Measurements from ENCODE around the gene PCDH9. TPM values are rescaled to one million over a fixed set of nuclear protein-coding genes. Genes with fewer than 3 reads are reported as not detected.

PCDH9 gene
- total RNA-seq, 2 experiments from 2014 or later: 0.14 to 0.17 TPM

- Mint-ChIP-seq H3K9me3 (no peaks in the 10 kb centered on the region), H3K36me3 (no peaks in the 10 kb centered on the region), H3K4me3 (no peak overlapping the region), H3K27ac (no peak overlapping the region), H3K4me1 (no peaks in the 10 kb centered on the region), H3K27me3 (no peaks in the 10 kb centered on the region)
- DNase-seq: no peak
- POLR2A ChIA-PET: no interaction called here
- no peak for ATAC-seq (ENCODE audit: low read depth)
These were observed 830.3 kb downstream of the PCDH9 start for GRCh38 chr13:66399873-66400272.

GRCh38 chr13:66397133-66397532 lies 833.0 kb downstream of the PCDH9 start:
- H3K4me1 Mint-ChIP-seq: no peaks in the 10 kb centered on the region
- no peaks in the 10 kb centered on the region for H3K36me3 Mint-ChIP-seq
- POLR2A ChIA-PET: no interaction called here

GRCh38 chr13:66391322-66391721 lies 838.8 kb downstream of the PCDH9 start:
- DNase-seq: no peak
- no peaks in the 10 kb centered on the region for H3K4me1 Mint-ChIP-seq
- POLR2A ChIA-PET: no interaction called here
- H3K9me3 Mint-ChIP-seq: peaks cover 2% of the 10 kb centered on the region
- no peak for ATAC-seq (ENCODE audit: low read depth)
- no peaks in the 10 kb centered on the region for H3K27me3 Mint-ChIP-seq
- H3K36me3 Mint-ChIP-seq: no peaks in the 10 kb centered on the region
- no peak overlapping the region for H3K27ac Mint-ChIP-seq
- H3K4me3 Mint-ChIP-seq: no peak overlapping the region

More at GRCh38 chr13:66397133-66397532, 833.0 kb downstream of the PCDH9 start:
- no peaks in the 10 kb centered on the region for H3K27me3 Mint-ChIP-seq
- H3K4me3 Mint-ChIP-seq: no peak overlapping the region
- no peak for DNase-seq
- ATAC-seq (ENCODE audit: low read depth): no peak
- no peaks in the 10 kb centered on the region for H3K9me3 Mint-ChIP-seq
- H3K27ac Mint-ChIP-seq: no peak overlapping the region

GRCh38 chr13:66378894-66379293 lies 851.2 kb downstream of the PCDH9 start:
- no peaks in the 10 kb centered on the region for H3K4me1 Mint-ChIP-seq
- no peaks in the 10 kb centered on the region for H3K27me3 Mint-ChIP-seq
- no peak for ATAC-seq (ENCODE audit: low read depth)
- H3K4me3 Mint-ChIP-seq: no peak overlapping the region
- H3K36me3 Mint-ChIP-seq: no peaks in the 10 kb centered on the region
- H3K9me3 Mint-ChIP-seq: no peaks in the 10 kb centered on the region
- H3K27ac Mint-ChIP-seq: no peak overlapping the region
- no peak for DNase-seq
- POLR2A ChIA-PET: no interaction called here

- POLR2A ChIA-PET: no interaction called here
- H3K36me3 Mint-ChIP-seq: no peaks in the 10 kb centered on the region
These were observed 852.6 kb downstream of the PCDH9 start for GRCh38 chr13:66377569-66377968.

GRCh38 chr13:66375756-66376155 lies 854.4 kb downstream of the PCDH9 start:
- POLR2A ChIA-PET: no interaction called here
- Mint-ChIP-seq H3K4me1 (no peaks in the 10 kb centered on the region), H3K9me3 (no peaks in the 10 kb centered on the region), H3K27me3 (no peaks in the 10 kb centered on the region), H3K4me3 (no peak overlapping the region), H3K27ac (no peak overlapping the region), H3K36me3 (no peaks in the 10 kb centered on the region)
- ATAC-seq (ENCODE audit: low read depth) (no peak), DNase-seq (no peak)

More at GRCh38 chr13:66377569-66377968, 852.6 kb downstream of the PCDH9 start:
- Mint-ChIP-seq H3K4me1 (no peaks in the 10 kb centered on the region), H3K27me3 (no peaks in the 10 kb centered on the region), H3K27ac (no peak overlapping the region), H3K4me3 (no peak overlapping the region), H3K9me3 (no peaks in the 10 kb centered on the region)
- ATAC-seq (ENCODE audit: low read depth) (no peak), DNase-seq (no peak)

GRCh38 chr13:66369666-66370065 lies 860.5 kb downstream of the PCDH9 start:
- no peak for ATAC-seq (ENCODE audit: low read depth)
- no peak for DNase-seq
- POLR2A ChIA-PET: no interaction called here
- H3K9me3 Mint-ChIP-seq: no peaks in the 10 kb centered on the region
- no peak overlapping the region for H3K27ac Mint-ChIP-seq
- no peaks in the 10 kb centered on the region for H3K36me3 Mint-ChIP-seq
- no peaks in the 10 kb centered on the region for H3K4me1 Mint-ChIP-seq
- H3K27me3 Mint-ChIP-seq: no peaks in the 10 kb centered on the region
- H3K4me3 Mint-ChIP-seq: no peak overlapping the region

- H3K4me1 Mint-ChIP-seq: no peaks in the 10 kb centered on the region
- no peaks in the 10 kb centered on the region for H3K36me3 Mint-ChIP-seq
- H3K27ac Mint-ChIP-seq: no peak overlapping the region
- POLR2A ChIA-PET: no interaction called here
- ATAC-seq (ENCODE audit: low read depth) (no peak), DNase-seq (no peak)
- no peaks in the 10 kb centered on the region for H3K9me3 Mint-ChIP-seq
- H3K27me3 Mint-ChIP-seq: no peaks in the 10 kb centered on the region
- no peak overlapping the region for H3K4me3 Mint-ChIP-seq
These were observed 862.8 kb downstream of the PCDH9 start for GRCh38 chr13:66367356-66367755.

GRCh38 chr13:66365101-66365500 lies 865.0 kb downstream of the PCDH9 start:
- H3K4me1 Mint-ChIP-seq: no peaks in the 10 kb centered on the region
- no peaks in the 10 kb centered on the region for H3K9me3 Mint-ChIP-seq
- POLR2A ChIA-PET: no interaction called here

GRCh38 chr13:66364346-66364745 lies 865.8 kb downstream of the PCDH9 start:
- POLR2A ChIA-PET: no interaction called here
- Mint-ChIP-seq H3K27me3 (no peaks in the 10 kb centered on the region), H3K9me3 (no peaks in the 10 kb centered on the region), H3K27ac (no peak overlapping the region), H3K4me1 (no peaks in the 10 kb centered on the region), H3K36me3 (no peaks in the 10 kb centered on the region), H3K4me3 (no peak overlapping the region)
- DNase-seq (no peak), ATAC-seq (ENCODE audit: low read depth) (no peak)

More at GRCh38 chr13:66365101-66365500, 865.0 kb downstream of the PCDH9 start:
- ATAC-seq (ENCODE audit: low read depth) (no peak), DNase-seq (no peak)
- no peaks in the 10 kb centered on the region for H3K36me3 Mint-ChIP-seq
- no peaks in the 10 kb centered on the region for H3K27me3 Mint-ChIP-seq
- H3K27ac Mint-ChIP-seq: no peak overlapping the region
- H3K4me3 Mint-ChIP-seq: no peak overlapping the region

- no peaks in the 10 kb centered on the region for H3K27me3 Mint-ChIP-seq
- H3K4me1 Mint-ChIP-seq: no peaks in the 10 kb centered on the region
- DNase-seq (no peak), ATAC-seq (ENCODE audit: low read depth) (no peak)
- no peak overlapping the region for H3K27ac Mint-ChIP-seq
- POLR2A ChIA-PET: no interaction called here
- H3K4me3 Mint-ChIP-seq: no peak overlapping the region
- H3K36me3 Mint-ChIP-seq: no peaks in the 10 kb centered on the region
- H3K9me3 Mint-ChIP-seq: no peaks in the 10 kb centered on the region
These were observed 867.7 kb downstream of the PCDH9 start for GRCh38 chr13:66362485-66362884.

GRCh38 chr13:66359910-66360552 lies 870.1 kb downstream of the PCDH9 start:
- no peaks in the 10 kb centered on the region for H3K9me3 Mint-ChIP-seq
- H3K4me1 Mint-ChIP-seq: no peaks in the 10 kb centered on the region
- ATAC-seq (ENCODE audit: low read depth) (no peak), DNase-seq (no peak)
- H3K27me3 Mint-ChIP-seq: no peaks in the 10 kb centered on the region
- H3K27ac Mint-ChIP-seq: no peak overlapping the region
- H3K4me3 Mint-ChIP-seq: no peak overlapping the region
- POLR2A ChIA-PET: no interaction called here
- no peaks in the 10 kb centered on the region for H3K36me3 Mint-ChIP-seq

GRCh38 chr13:66359393-66359792 lies 870.7 kb downstream of the PCDH9 start:
- Mint-ChIP-seq H3K27me3 (no peaks in the 10 kb centered on the region), H3K4me1 (no peaks in the 10 kb centered on the region), H3K9me3 (no peaks in the 10 kb centered on the region), H3K4me3 (no peak overlapping the region), H3K36me3 (no peaks in the 10 kb centered on the region), H3K27ac (no peak overlapping the region)
- DNase-seq (no peak), ATAC-seq (ENCODE audit: low read depth) (no peak)
- POLR2A ChIA-PET: no interaction called here

GRCh38 chr13:66358564-66358963 lies 871.6 kb downstream of the PCDH9 start:
- Mint-ChIP-seq H3K27ac (no peak overlapping the region), H3K36me3 (no peaks in the 10 kb centered on the region), H3K27me3 (no peaks in the 10 kb centered on the region), H3K9me3 (no peaks in the 10 kb centered on the region), H3K4me1 (no peaks in the 10 kb centered on the region), H3K4me3 (no peak overlapping the region)
- POLR2A ChIA-PET: no interaction called here
- DNase-seq (no peak), ATAC-seq (ENCODE audit: low read depth) (no peak)

GRCh38 chr13:66357463-66357862 lies 872.7 kb downstream of the PCDH9 start:
- H3K4me3 Mint-ChIP-seq: no peak overlapping the region
- H3K27ac Mint-ChIP-seq: no peak overlapping the region
- POLR2A ChIA-PET: no interaction called here
- H3K4me1 Mint-ChIP-seq: no peaks in the 10 kb centered on the region
- no peaks in the 10 kb centered on the region for H3K27me3 Mint-ChIP-seq
- no peaks in the 10 kb centered on the region for H3K36me3 Mint-ChIP-seq
- DNase-seq: no peak
- ATAC-seq (ENCODE audit: low read depth): no peak
- no peaks in the 10 kb centered on the region for H3K9me3 Mint-ChIP-seq

Data from activated naive CD8-positive, alpha-beta T cell treated with anti-CD3 and anti-CD28 coated beads, Interleukin-2, amount 10 ng/mL, durations not matched to agents 7 days and 5 days (primary cell).